ENCODE data around the gene ADAMTS6. TPM values are rescaled to one million over a fixed set of nuclear protein-coding genes. Genes with fewer than 3 reads are reported as not detected.

ADAMTS6 gene
- total RNA-seq, 4 donors from 2014 or later = 0.05 to 0.49 (median 0.31) TPM

GRCh38 chr5:65475895-65476294 lies 5.8 kb downstream of the ADAMTS6 start:
- DNase-seq (no peak), ATAC-seq (no peak)
- no peak for TF ChIP-seq POLR2A (IDR thresholded peaks at IDR 0.05)
- TF ChIP-seq, protein P1, sequence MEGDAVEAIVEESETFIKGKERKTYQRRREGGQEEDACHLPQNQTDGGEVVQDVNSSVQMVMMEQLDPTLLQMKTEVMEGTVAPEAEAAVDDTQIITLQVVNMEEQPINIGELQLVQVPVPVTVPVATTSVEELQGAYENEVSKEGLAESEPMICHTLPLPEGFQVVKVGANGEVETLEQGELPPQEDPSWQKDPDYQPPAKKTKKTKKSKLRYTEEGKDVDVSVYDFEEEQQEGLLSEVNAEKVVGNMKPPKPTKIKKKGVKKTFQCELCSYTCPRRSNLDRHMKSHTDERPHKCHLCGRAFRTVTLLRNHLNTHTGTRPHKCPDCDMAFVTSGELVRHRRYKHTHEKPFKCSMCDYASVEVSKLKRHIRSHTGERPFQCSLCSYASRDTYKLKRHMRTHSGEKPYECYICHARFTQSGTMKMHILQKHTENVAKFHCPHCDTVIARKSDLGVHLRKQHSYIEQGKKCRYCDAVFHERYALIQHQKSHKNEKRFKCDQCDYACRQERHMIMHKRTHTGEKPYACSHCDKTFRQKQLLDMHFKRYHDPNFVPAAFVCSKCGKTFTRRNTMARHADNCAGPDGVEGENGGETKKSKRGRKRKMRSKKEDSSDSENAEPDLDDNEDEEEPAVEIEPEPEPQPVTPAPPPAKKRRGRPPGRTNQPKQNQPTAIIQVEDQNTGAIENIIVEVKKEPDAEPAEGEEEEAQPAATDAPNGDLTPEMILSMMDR (IDR thresholded peaks at IDR 0.05 in 4 of 5, conservative IDR thresholded peaks at IDR 0.05 in 1 of 5) = no peak
- H3K4me3 ChIP-seq = no peak overlapping the region
- H3K36me3 ChIP-seq = no peaks in the 10 kb centered on the region
- no peaks in the 10 kb centered on the region for H3K27me3 ChIP-seq
- H3K27ac ChIP-seq = no peak overlapping the region
- H3K4me1 ChIP-seq = peaks cover 2 to 7% of the 10 kb centered on the region in 2 donors
- intact Hi-C loops (cut with DNase I; ENCODE audit: low total_unique reads) = no loop called here
- H3K9me3 ChIP-seq = no peaks in the 10 kb centered on the region
- in situ Hi-C loops (cut with MboI; ENCODE audit: low sequenced_read_pairs in 4 of 4) = loop anchor here in 3 of 4 donors (10.0 to 25.0 kb wide), 4 partner anchors 364 to 839 kb away; no protein-coding TSS in a partner anchor

GRCh38 chr5:65475336-65475735 lies 6.4 kb downstream of the ADAMTS6 start:
- in situ Hi-C loops (cut with MboI; ENCODE audit: low sequenced_read_pairs in 4 of 4) = loop anchor here in 3 of 4 donors (10.0 to 25.0 kb wide), 4 partner anchors 363 to 838 kb away; no protein-coding TSS in a partner anchor
- no peaks in the 10 kb centered on the region for H3K9me3 ChIP-seq
- DNase-seq = no peak
- no peak overlapping the region for H3K27ac ChIP-seq
- ATAC-seq = no peak
- peaks cover 0 to 7% of the 10 kb centered on the region in 2 donors for H3K4me1 ChIP-seq
- no peak overlapping the region for H3K4me3 ChIP-seq
- intact Hi-C loops (cut with DNase I; ENCODE audit: low total_unique reads) = no loop called here
- no peaks in the 10 kb centered on the region for H3K36me3 ChIP-seq
- TF ChIP-seq, protein P1 (IDR thresholded peaks at IDR 0.05 in 4 of 5, conservative IDR thresholded peaks at IDR 0.05 in 1 of 5) = no peak
- no peak for TF ChIP-seq POLR2A (IDR thresholded peaks at IDR 0.05)
- H3K27me3 ChIP-seq = no peaks in the 10 kb centered on the region

DNA sequence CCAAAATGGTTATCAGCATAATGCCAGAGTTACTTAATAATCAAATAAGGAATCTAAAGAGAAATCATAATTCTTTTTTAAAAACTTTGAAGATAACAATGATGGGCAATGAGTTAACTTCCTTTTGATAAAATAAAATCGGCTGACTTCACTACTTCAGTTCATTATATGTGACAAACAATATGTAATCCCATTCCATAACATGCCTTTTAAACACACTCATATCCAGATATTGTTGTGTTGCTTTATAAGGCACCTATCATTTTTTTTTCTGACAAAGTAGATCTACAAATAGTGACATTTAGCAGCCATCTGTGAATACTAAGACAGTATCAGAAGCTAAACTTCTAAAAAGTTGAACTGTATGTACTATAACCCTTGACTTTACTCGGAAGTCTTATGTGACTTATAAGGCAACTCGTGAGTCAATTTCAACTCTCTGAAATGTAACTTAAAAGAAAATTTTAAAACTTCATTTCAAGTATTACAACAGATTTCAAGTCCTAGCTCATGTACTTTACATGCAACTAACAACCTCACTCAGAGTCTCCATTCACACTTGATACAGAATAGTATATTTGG lies 7.5 kb downstream of the ADAMTS6 start:
- no peaks in the 10 kb centered on the region for H3K27me3 ChIP-seq
- H3K27ac ChIP-seq = no peak overlapping the region
- in situ Hi-C loops (cut with MboI; ENCODE audit: low sequenced_read_pairs in 4 of 4) = loop anchor here in 1 of 4 donors (10.0 kb wide), 1 partner anchor 669 kb away; no protein-coding TSS in a partner anchor
- intact Hi-C loops (cut with DNase I; ENCODE audit: low total_unique reads) = no loop called here
- no peak for DNase-seq
- H3K9me3 ChIP-seq = no peaks in the 10 kb centered on the region
- no peak for TF ChIP-seq POLR2A (IDR thresholded peaks at IDR 0.05)
- TF ChIP-seq, protein P1 (IDR thresholded peaks at IDR 0.05 in 4 of 5, conservative IDR thresholded peaks at IDR 0.05 in 1 of 5) = no peak
- H3K36me3 ChIP-seq = no peaks in the 10 kb centered on the region
- no peak overlapping the region for H3K4me3 ChIP-seq
- ATAC-seq = no peak
- no peaks in the 10 kb centered on the region for H3K4me1 ChIP-seq

DNA sequence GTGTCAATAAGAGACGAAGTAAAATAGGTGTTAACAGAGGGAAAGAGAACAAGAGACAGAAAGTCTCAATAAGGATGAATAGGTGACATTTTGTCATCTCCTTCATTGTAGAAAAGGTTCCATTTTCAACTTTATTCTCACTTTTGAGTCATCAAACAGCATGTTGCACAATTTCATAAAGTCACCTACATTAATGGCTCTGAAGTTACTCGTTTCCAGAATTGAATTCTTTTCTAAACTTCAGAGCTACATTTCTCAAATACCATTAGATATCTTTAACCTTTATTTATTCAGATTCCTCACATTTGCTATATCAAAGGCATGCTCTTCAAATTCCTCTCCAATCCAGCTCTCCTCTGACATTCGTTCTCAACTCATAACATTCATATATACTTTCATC lies 13.1 kb downstream of the ADAMTS6 start:
- DNase-seq (no peak), ATAC-seq (no peak)
- Histone ChIP-seq H3K36me3 (no peaks in the 10 kb centered on the region), H3K4me3 (no peak overlapping the region), H3K9me3 (no peaks in the 10 kb centered on the region), H3K4me1 (no peaks in the 10 kb centered on the region), H3K27me3 (no peaks in the 10 kb centered on the region), H3K27ac (no peak overlapping the region)
- intact Hi-C loops (cut with DNase I; ENCODE audit: low total_unique reads) (no loop called here), in situ Hi-C loops (cut with MboI; ENCODE audit: low sequenced_read_pairs in 4 of 4) (no loop called here)
- TF ChIP-seq, protein P1 (IDR thresholded peaks at IDR 0.05 in 4 of 5, conservative IDR thresholded peaks at IDR 0.05 in 1 of 5) = no peak
- TF ChIP-seq POLR2A (IDR thresholded peaks at IDR 0.05) = no peak
